ENCODE results near the gene GXYLT1. TPM values are rescaled to one million over a fixed set of nuclear protein-coding genes. Genes with fewer than 3 reads are reported as not detected.

GXYLT1 gene
- total and polyA plus RNA-seq, 2 of the 13 experiments (the other 11 are each of a cell fraction or from before 2014, with no cell fraction given) = 7.8 to 17.0 TPM

DNA sequence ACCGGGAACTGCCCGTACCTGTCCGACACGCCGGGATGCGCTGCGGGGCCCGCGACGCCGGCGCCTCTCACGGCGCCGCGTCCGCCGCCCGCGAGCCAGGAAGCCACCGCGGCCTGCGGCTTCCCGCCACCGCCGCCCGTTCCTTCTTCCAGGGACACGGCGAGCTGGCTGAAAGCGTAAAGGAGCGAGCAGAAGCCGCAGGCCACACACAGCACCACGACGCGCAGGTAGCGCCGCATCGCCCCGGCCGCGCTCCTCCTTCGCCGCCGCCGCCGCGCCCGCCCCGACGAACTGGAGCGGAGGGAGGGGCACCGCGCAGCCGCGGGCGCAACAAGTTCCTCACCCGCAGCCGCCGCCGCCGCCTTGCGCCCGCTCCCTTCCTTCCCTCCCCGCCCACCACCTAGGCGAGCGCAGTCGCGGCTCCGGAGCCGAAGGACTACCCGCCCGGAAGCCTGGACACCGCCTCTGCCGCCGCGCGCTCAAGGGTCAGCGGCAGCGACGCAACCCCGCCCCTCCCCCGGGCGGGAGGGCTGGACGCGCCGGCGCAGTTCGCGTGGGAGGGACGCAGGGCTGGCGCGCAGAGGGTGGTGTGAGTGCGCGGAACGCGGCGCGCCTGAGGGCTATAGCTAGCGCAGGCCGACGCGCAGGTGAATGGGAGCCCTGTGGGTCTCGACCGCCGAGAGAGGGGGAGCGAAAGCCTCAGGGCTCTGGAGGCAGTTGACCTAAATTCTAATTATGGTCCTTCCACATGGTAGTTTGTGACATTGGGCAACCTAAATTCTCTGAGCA, at the start of gene GXYLT1 (continued):
- TF ChIP-seq, protein P1, sequence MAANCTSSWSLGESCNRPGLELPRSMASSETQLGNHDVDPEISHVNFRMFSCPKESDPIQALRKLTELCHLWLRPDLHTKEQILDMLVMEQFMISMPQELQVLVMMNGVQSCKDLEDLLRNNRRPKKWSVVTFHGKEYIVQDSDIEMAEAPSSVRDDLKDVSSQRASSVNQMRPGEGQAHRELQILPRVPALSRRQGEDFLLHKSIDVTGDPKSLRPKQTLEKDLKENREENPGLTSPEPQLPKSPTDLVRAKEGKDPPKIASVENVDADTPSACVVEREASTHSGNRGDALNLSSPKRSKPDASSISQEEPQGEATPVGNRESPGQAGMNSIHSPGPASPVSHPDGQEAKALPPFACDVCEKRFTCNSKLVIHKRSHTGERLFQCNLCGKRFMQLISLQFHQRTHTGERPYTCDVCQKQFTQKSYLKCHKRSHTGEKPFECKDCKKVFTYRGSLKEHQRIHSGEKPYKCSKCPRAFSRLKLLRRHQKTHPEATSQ (CRISPR knock-in tag; IDR thresholded peaks at IDR 0.05; ENCODE audit: borderline replicate concordance) = peak; percentile 55; the same call in 1 of the 2 replicates
- TF ChIP-seq, protein P2, sequence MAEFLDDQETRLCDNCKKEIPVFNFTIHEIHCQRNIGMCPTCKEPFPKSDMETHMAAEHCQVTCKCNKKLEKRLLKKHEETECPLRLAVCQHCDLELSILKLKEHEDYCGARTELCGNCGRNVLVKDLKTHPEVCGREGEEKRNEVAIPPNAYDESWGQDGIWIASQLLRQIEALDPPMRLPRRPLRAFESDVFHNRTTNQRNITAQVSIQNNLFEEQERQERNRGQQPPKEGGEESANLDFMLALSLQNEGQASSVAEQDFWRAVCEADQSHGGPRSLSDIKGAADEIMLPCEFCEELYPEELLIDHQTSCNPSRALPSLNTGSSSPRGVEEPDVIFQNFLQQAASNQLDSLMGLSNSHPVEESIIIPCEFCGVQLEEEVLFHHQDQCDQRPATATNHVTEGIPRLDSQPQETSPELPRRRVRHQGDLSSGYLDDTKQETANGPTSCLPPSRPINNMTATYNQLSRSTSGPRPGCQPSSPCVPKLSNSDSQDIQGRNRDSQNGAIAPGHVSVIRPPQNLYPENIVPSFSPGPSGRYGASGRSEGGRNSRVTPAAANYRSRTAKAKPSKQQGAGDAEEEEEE (CRISPR knock-in tag; IDR thresholded peaks at IDR 0.05; ENCODE audit: borderline replicate concordance) = no peak
- TF ChIP-seq ZNF30 (CRISPR knock-in tag; IDR thresholded peaks at IDR 0.05) (no peak), TEAD3 (CRISPR knock-in tag; optimal IDR thresholded peaks at IDR 0.05; ENCODE audit: borderline replicate concordance) (peak; percentile 64), ZNF20 (CRISPR knock-in tag; IDR thresholded peaks at IDR 0.05) (no peak), FLYWCH1 (CRISPR knock-in tag; IDR thresholded peaks at IDR 0.05) (no peak), RNF2 (conservative IDR thresholded peaks at IDR 0.05; ENCODE audit: low read depth) (peak; percentile 56; the same call in 1 of the 2 replicates), EHMT2 (IDR thresholded peaks at IDR 0.05; ENCODE audit: borderline replicate concordance, low read depth, low read length) (no peak), FOSL1 (CRISPR knock-in tag; IDR thresholded peaks at IDR 0.05; ENCODE audit: borderline replicate concordance) (no peak), ESRRA (CRISPR knock-in tag; IDR thresholded peaks at IDR 0.05; ENCODE audit: low read depth) (no peak), NR3C1 (CRISPR knock-in tag; IDR thresholded peaks at IDR 0.05) (no peak), KDM6A (CRISPR knock-in tag; IDR thresholded peaks at IDR 0.05; ENCODE audit: low read depth) (peak; percentile 31; the same call in 1 of the 2 replicates), ZNF333 (CRISPR knock-in tag; IDR thresholded peaks at IDR 0.05; ENCODE audit: borderline replicate concordance) (no peak; the same call in 1 of the 2 replicates), KLF16 (CRISPR knock-in tag; IDR thresholded peaks at IDR 0.05) (peak in 1 of 2 experiments; percentile 81; a peak in 2 of 4 replicates), MBD4 (IDR thresholded peaks at IDR 0.05; ENCODE audit: borderline replicate concordance, low read length) (no peak), ZNF737 (CRISPR knock-in tag; IDR thresholded peaks at IDR 0.05; ENCODE audit: borderline replicate concordance) (no peak), SOX13 (IDR thresholded peaks at IDR 0.05) (no peak), SOX13 (CRISPR knock-in tag; conservative IDR thresholded peaks at IDR 0.05 in 1 of 2, IDR thresholded peaks at IDR 0.05 in 1 of 2) (no peak; a peak in 1 of 4 replicates)
- TF ChIP-seq, protein P3, sequence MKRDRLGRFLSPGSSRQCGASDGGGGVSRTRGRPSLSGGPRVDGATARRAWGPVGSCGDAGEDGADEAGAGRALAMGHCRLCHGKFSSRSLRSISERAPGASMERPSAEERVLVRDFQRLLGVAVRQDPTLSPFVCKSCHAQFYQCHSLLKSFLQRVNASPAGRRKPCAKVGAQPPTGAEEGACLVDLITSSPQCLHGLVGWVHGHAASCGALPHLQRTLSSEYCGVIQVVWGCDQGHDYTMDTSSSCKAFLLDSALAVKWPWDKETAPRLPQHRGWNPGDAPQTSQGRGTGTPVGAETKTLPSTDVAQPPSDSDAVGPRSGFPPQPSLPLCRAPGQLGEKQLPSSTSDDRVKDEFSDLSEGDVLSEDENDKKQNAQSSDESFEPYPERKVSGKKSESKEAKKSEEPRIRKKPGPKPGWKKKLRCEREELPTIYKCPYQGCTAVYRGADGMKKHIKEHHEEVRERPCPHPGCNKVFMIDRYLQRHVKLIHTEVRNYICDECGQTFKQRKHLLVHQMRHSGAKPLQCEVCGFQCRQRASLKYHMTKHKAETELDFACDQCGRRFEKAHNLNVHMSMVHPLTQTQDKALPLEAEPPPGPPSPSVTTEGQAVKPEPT (CRISPR knock-in tag; IDR thresholded peaks at IDR 0.05; ENCODE audit: low read depth) = peak; percentile 77; the same call in 1 of the 2 replicates
- TF ChIP-seq, protein P4, sequence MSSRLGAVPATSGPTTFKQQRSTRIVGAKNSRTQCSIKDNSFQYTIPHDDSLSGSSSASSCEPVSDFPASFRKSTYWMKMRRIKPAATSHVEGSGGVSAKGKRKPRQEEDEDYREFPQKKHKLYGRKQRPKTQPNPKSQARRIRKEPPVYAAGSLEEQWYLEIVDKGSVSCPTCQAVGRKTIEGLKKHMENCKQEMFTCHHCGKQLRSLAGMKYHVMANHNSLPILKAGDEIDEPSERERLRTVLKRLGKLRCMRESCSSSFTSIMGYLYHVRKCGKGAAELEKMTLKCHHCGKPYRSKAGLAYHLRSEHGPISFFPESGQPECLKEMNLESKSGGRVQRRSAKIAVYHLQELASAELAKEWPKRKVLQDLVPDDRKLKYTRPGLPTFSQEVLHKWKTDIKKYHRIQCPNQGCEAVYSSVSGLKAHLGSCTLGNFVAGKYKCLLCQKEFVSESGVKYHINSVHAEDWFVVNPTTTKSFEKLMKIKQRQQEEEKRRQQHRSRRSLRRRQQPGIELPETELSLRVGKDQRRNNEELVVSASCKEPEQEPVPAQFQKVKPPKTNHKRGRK (CRISPR knock-in tag; IDR thresholded peaks at IDR 0.05) = 0 out of 2 replicates have a peak, but pooled peaks have one; percentile 29

All from HepG2 (cell line).